ENCODE measurements around the gene PTPRD.
"Not testable (repeated sequence)": the region's sequence is repeated elsewhere in the genome, so short reads cannot be mapped to it uniquely, and the experiment has no call there.

Gene PTPRD

DNA sequence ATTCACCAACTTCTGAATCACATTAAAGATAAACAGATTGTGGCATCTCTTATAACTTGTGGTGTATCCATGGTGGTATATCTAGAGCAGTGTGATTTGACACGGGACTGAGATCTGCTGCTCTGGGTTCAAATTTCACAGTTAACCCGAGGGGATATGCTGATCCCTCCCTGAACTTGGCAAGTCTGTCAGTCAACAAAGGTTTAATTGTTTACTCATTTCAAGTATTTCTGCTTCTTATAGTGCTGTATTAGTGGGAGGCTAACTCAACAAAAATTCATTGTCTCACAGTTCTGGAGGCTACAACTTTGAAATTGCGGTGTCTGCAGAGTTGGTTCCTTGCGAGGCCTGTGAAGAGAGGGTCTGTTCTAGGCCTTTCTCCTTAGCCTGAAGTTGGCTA is 1175.2 kb downstream of the PTPRD start:
- Histone ChIP-seq H3K9me3 (ENCODE audit: insufficient read depth, low read length) (no peaks in the 10 kb centered on the region), H3F3A (ENCODE audit: insufficient read depth) (no peaks in the 10 kb centered on the region), H3K4me3 (ENCODE audit: insufficient read depth, low read length, poor library complexity, severe bottlenecking) (no peak overlapping the region), H3K27me3 (ENCODE audit: low read length) (no peaks in the 10 kb centered on the region), H4K20me1 (ENCODE audit: low read depth, low read length) (no peaks in the 10 kb centered on the region), H2AFZ (ENCODE audit: low read depth, low read length, severe bottlenecking) (no peak overlapping the region), H3K36me3 (ENCODE audit: low read length) (no peaks in the 10 kb centered on the region), H3K79me2 (ENCODE audit: insufficient read depth, low read length) (no peaks in the 10 kb centered on the region), H3K9me2 (replicated peaks; ENCODE audit: insufficient read depth, low read length) (no peaks in the 10 kb centered on the region), H3K4me2 (ENCODE audit: low read depth, low read length, poor library complexity, severe bottlenecking) (no peak overlapping the region), H3K9ac (ENCODE audit: low read length) (no peak overlapping the region), H3K27ac (ENCODE audit: low read depth, low read length) (no peak overlapping the region)
- TF ChIP-seq, protein P1, sequence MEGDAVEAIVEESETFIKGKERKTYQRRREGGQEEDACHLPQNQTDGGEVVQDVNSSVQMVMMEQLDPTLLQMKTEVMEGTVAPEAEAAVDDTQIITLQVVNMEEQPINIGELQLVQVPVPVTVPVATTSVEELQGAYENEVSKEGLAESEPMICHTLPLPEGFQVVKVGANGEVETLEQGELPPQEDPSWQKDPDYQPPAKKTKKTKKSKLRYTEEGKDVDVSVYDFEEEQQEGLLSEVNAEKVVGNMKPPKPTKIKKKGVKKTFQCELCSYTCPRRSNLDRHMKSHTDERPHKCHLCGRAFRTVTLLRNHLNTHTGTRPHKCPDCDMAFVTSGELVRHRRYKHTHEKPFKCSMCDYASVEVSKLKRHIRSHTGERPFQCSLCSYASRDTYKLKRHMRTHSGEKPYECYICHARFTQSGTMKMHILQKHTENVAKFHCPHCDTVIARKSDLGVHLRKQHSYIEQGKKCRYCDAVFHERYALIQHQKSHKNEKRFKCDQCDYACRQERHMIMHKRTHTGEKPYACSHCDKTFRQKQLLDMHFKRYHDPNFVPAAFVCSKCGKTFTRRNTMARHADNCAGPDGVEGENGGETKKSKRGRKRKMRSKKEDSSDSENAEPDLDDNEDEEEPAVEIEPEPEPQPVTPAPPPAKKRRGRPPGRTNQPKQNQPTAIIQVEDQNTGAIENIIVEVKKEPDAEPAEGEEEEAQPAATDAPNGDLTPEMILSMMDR (IDR thresholded peaks at IDR 0.05; ENCODE audit: insufficient read depth, low read length, poor library complexity, severe bottlenecking) = no peak
- no peak for TF ChIP-seq EZH2phosphoT487 (conservative IDR thresholded peaks at IDR 0.05; ENCODE audit: low read length)

DNA sequence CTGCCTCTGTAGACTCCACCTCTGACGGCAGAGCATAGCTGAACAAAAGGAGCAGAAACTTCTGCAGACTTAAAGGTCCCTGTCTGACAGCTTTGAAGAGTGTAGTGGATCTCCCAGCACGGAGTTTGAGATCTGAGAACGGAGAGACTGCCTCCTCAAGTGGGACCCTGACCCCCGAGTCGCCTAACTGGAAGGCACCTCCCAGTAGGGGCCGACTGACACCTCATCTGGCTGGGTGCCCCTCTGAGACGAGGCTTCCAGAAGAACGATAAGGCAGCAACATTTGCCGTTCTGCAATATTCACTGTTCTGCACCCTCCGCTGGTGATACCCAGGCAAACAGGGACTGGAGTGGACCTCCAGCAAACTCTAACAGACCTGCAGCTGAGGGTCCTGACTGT is 1186.3 kb downstream of the PTPRD start:
- not testable (repeated sequence) for H2AFZ ChIP-seq (ENCODE audit: low read depth, low read length, severe bottlenecking); H3K79me2 ChIP-seq (ENCODE audit: insufficient read depth, low read length); H3K4me3 ChIP-seq (ENCODE audit: insufficient read depth, low read length, poor library complexity, severe bottlenecking); H3K36me3 ChIP-seq (ENCODE audit: low read length); H3K9me2 ChIP-seq (replicated peaks; ENCODE audit: insufficient read depth, low read length); H3K4me2 ChIP-seq (ENCODE audit: low read depth, low read length, poor library complexity, severe bottlenecking); H3K27me3 ChIP-seq (ENCODE audit: low read length); H3F3A ChIP-seq (ENCODE audit: insufficient read depth); H3K27ac ChIP-seq (ENCODE audit: low read depth, low read length); H4K20me1 ChIP-seq (ENCODE audit: low read depth, low read length); H3K9me3 ChIP-seq (ENCODE audit: insufficient read depth, low read length); H3K9ac ChIP-seq (ENCODE audit: low read length)

DNA sequence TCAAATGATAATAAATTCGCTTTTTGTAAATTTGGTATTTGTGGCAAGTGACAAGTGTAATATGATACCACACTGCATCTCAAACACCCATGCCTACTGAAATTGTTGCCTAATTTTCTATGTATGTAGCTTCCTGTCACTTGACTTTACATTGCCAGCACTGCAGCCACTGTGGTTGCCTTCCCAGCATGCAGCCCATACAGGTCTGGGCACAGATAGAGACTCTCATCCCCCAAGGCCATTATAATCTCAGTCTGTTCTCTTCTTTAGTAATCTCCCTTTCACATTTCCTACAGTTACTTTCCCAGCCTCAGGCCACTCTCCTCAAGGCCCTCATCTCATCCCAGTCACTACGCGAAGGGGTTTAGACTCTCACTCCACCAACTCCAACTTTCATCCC is 1200.6 kb downstream of the PTPRD start:
- H3K4me3 ChIP-seq (ENCODE audit: insufficient read depth, low read length, poor library complexity, severe bottlenecking) = no peak overlapping the region
- no peaks in the 10 kb centered on the region for H3K27me3 ChIP-seq (ENCODE audit: low read length)
- no peaks in the 10 kb centered on the region for H3K36me3 ChIP-seq (ENCODE audit: low read length)
- H3K4me2 ChIP-seq (ENCODE audit: low read depth, low read length, poor library complexity, severe bottlenecking) = no peak overlapping the region
- no peaks in the 10 kb centered on the region for H3K9me3 ChIP-seq (ENCODE audit: insufficient read depth, low read length)
- no peak overlapping the region for H2AFZ ChIP-seq (ENCODE audit: low read depth, low read length, severe bottlenecking)
- no peaks in the 10 kb centered on the region for H3K79me2 ChIP-seq (ENCODE audit: insufficient read depth, low read length)
- H3K9ac ChIP-seq (ENCODE audit: low read length) = no peak overlapping the region
- H4K20me1 ChIP-seq (ENCODE audit: low read depth, low read length) = no peaks in the 10 kb centered on the region
- no peak overlapping the region for H3K27ac ChIP-seq (ENCODE audit: low read depth, low read length)
- H3K9me2 ChIP-seq (replicated peaks; ENCODE audit: insufficient read depth, low read length) = no peaks in the 10 kb centered on the region
- TF ChIP-seq, protein P1 (IDR thresholded peaks at IDR 0.05; ENCODE audit: insufficient read depth, low read length, poor library complexity, severe bottlenecking) = no peak
- no peak for TF ChIP-seq EZH2phosphoT487 (conservative IDR thresholded peaks at IDR 0.05; ENCODE audit: low read length)
- H3F3A ChIP-seq (ENCODE audit: insufficient read depth) = no peaks in the 10 kb centered on the region

DNA sequence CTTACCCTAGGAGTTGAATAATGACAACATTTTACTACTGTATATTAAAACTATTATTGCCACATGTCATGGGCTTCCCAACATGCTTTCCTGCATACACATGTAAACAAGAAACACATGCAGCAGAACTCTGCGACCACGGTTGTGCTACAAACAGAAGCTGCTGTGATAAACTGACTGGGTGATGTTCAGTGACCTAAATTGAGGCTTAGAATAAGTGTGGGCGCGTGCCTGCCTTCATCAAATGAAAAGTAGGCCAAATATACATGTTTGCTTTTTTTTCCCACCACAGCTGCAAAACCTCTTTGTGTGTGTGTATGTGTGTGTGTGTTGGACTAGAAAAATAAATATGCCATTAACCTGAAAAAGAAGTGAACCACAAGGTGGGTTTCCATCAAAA is 1202.1 kb downstream of the PTPRD start:
- Histone ChIP-seq H3K27me3 (ENCODE audit: low read length) (no peaks in the 10 kb centered on the region), H3K9me3 (ENCODE audit: insufficient read depth, low read length) (no peaks in the 10 kb centered on the region), H3F3A (ENCODE audit: insufficient read depth) (no peaks in the 10 kb centered on the region)

More for the DNA sequence above, 1202.1 kb downstream of the PTPRD start:
- no peak overlapping the region for H2AFZ ChIP-seq (ENCODE audit: low read depth, low read length, severe bottlenecking)
- TF ChIP-seq, protein P1 (IDR thresholded peaks at IDR 0.05; ENCODE audit: insufficient read depth, low read length, poor library complexity, severe bottlenecking) = no peak
- no peak for TF ChIP-seq EZH2phosphoT487 (conservative IDR thresholded peaks at IDR 0.05; ENCODE audit: low read length)
- no peaks in the 10 kb centered on the region for H3K79me2 ChIP-seq (ENCODE audit: insufficient read depth, low read length)
- H3K9ac ChIP-seq (ENCODE audit: low read length) = no peak overlapping the region
- H4K20me1 ChIP-seq (ENCODE audit: low read depth, low read length) = no peaks in the 10 kb centered on the region
- no peak overlapping the region for H3K4me3 ChIP-seq (ENCODE audit: insufficient read depth, low read length, poor library complexity, severe bottlenecking)
- no peak overlapping the region for H3K4me2 ChIP-seq (ENCODE audit: low read depth, low read length, poor library complexity, severe bottlenecking)
- H3K36me3 ChIP-seq (ENCODE audit: low read length) = no peaks in the 10 kb centered on the region
- no peaks in the 10 kb centered on the region for H3K9me2 ChIP-seq (replicated peaks; ENCODE audit: insufficient read depth, low read length)
- no peak overlapping the region for H3K27ac ChIP-seq (ENCODE audit: low read depth, low read length)
